RWPE2 (cell line): ENCODE results near the gene GRAP2.
A peak's percentile ranks its signal among the peaks of the same experiment; 100 is the strongest.

Experiments
- ATAC-seq: fragments of 200-7000 bp; cut with Tn5 transposase; 3 replicates; pipeline ENCODE4 v1.9.1; 2021; ENCODE audit warnings: low read depth
- DNase-seq: peaks from one replicate; pipeline ENCODE4 v3.0.0-alpha.2; 2020; ENCODE audit warnings: low spot score
- H3K27ac ChIP-seq: fragments of 450-650 bp; 2 replicates; pipeline ENCODE4 v1.5.1; 2017; ENCODE audit warnings: mild to moderate bottlenecking; ENCODE audit not compliant: poor library complexity, severe bottlenecking
- H3K27me3 ChIP-seq: fragments of 250-450 bp; sonication (Bioruptor Pico); 2 replicates; pipeline ENCODE4 v1.5.1; 2021; ENCODE audit warnings: mild to moderate bottlenecking, moderate library complexity; ENCODE audit not compliant: insufficient read depth, poor library complexity, severe bottlenecking
- H3K36me3 ChIP-seq: fragments of 250-450 bp; sonication (Bioruptor Pico); 2 replicates; pipeline ENCODE4 v1.5.1; 2020; ENCODE audit warnings: low read depth, mild to moderate bottlenecking, moderate library complexity
- H3K4me1 ChIP-seq: fragments of 250-450 bp; sonication (Bioruptor Pico); 2 replicates; pipeline ENCODE4 v1.5.1; 2021; ENCODE audit warnings: mild to moderate bottlenecking, moderate library complexity; ENCODE audit not compliant: insufficient read depth, poor library complexity, severe bottlenecking
- H3K4me3 ChIP-seq: fragments of 250-450 bp; sonication (Bioruptor Pico); 2 replicates; pipeline ENCODE4 v1.5.1; 2021; ENCODE audit warnings: mild to moderate bottlenecking, moderate library complexity; ENCODE audit not compliant: severe bottlenecking
- H3K9me3 ChIP-seq: fragments of 250-450 bp; sonication (Bioruptor Pico); 2 replicates; pipeline ENCODE4 v1.5.1; 2021; ENCODE audit warnings: mild to moderate bottlenecking, moderate library complexity; ENCODE audit not compliant: severe bottlenecking
- CTCF ChIP-seq: fragments of 450-650 bp; IDR thresholded peaks from one replicate; pipeline ENCODE4 v1.5.1; 2017; ENCODE audit warnings: mild to moderate bottlenecking, moderate library complexity; ENCODE audit not compliant: poor library complexity, severe bottlenecking

GRAP2 gene

GRCh38 chr22:39984746-39985145, 83.9 kb downstream of the GRAP2 start:
- ATAC-seq = no peak
- H3K27ac ChIP-seq = no peak overlapping the region
- H3K36me3 ChIP-seq = no peaks in the 10 kb centered on the region
- DNase-seq = no peak
- H3K4me1 ChIP-seq = peaks cover 7% of the 10 kb centered on the region
- H3K27me3 ChIP-seq = no peaks in the 10 kb centered on the region
- no peaks in the 10 kb centered on the region for H3K9me3 ChIP-seq
- no peak overlapping the region for H3K4me3 ChIP-seq
- no peak for TF ChIP-seq CTCF

- Histone ChIP-seq H3K4me1 (peaks cover 7% of the 10 kb centered on the region), H3K27ac (no peak overlapping the region), H3K27me3 (no peaks in the 10 kb centered on the region), H3K9me3 (no peaks in the 10 kb centered on the region), H3K36me3 (no peaks in the 10 kb centered on the region), H3K4me3 (no peak overlapping the region)
- DNase-seq (no peak), ATAC-seq (peak; percentile 73)
- no peak for TF ChIP-seq CTCF
Observed at GRCh38 chr22:39985383-39986035, 84.6 kb downstream of the GRAP2 start.

- Histone ChIP-seq H3K27me3 (peaks cover 3% of the 10 kb centered on the region), H3K4me3 (no peak overlapping the region), H3K27ac (no peak overlapping the region), H3K9me3 (no peaks in the 10 kb centered on the region), H3K4me1 (peaks cover 7% of the 10 kb centered on the region), H3K36me3 (no peaks in the 10 kb centered on the region)
- ATAC-seq (no peak), DNase-seq (no peak)
- TF ChIP-seq CTCF = no peak
Observed at GRCh38 chr22:39988386-39989114, 87.7 kb downstream of the GRAP2 start.

DNA sequence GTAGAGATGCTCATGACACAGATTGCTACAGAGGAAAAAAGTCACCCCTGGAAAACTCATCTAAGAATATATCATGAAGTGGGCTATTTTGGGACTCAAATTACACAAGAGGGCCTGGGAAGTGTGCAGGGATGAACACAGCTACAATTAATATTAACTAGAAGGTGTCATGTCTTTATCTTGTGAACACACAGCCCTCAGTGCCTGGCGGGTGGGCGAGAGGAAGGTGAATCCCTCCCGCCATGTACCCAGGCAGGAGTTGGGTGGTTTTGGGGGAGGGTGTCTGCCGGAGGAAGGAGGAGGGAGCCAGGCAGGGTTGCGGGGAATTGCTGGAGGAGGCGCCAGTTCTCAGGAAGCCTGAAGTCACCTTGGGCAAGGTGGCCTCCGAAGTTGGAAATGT, 88.7 kb downstream of the GRAP2 start:
- no peaks in the 10 kb centered on the region for H3K36me3 ChIP-seq
- no peaks in the 10 kb centered on the region for H3K9me3 ChIP-seq
- DNase-seq (no peak), ATAC-seq (no peak)
- H3K27me3 ChIP-seq = peaks cover 3% of the 10 kb centered on the region
- no peak for TF ChIP-seq CTCF
- no peaks in the 10 kb centered on the region for H3K4me1 ChIP-seq
- H3K4me3 ChIP-seq = no peak overlapping the region
- H3K27ac ChIP-seq = no peak overlapping the region

- no peak for TF ChIP-seq CTCF
- DNase-seq = no peak
- Histone ChIP-seq H3K27me3 (peaks cover 3% of the 10 kb centered on the region), H3K27ac (no peak overlapping the region), H3K9me3 (no peaks in the 10 kb centered on the region), H3K4me1 (no peaks in the 10 kb centered on the region), H3K4me3 (no peak overlapping the region), H3K36me3 (no peaks in the 10 kb centered on the region)
- no peak for ATAC-seq
Observed at GRCh38 chr22:39990686-39991085, 89.8 kb downstream of the GRAP2 start.
